ENCODE results near the gene MED14. TPM values are rescaled to one million over a fixed set of nuclear protein-coding genes. Genes with fewer than 3 reads are reported as not detected.

The MED14 gene
- 17.8 and 29.2 TPM in 2 replicates for total RNA-seq

GRCh38 chrX:40735325-40736169 is at the start of gene MED14:
Gene MED14, minus strand, starts transcription at chrX:40735542. Its CDS starts 130 bp downstream, at chrX:40735412.

GRCh38 chrX:40647307-40648197 is 87.8 kb downstream of the MED14 start, which contains the start of gene CXorf38:
Gene CXorf38, minus strand, starts transcription at chrX:40647561. Its CDS starts 41 bp downstream, at chrX:40647520.

GRCh38 chrX:40623139-40623536 is 112.2 kb downstream of the MED14 start, which contains the start of gene MPC1L:
Gene MPC1L, plus strand, starts transcription at chrX:40623428. Its CDS starts 138 bp downstream, at chrX:40623566.

Other genes starting within 250 kb of the MED14 start
- gene ATP6AP2, start 154.6 kb downstream of the MED14 start, total RNA-seq: 81.2 and 91.3 TPM in 2 replicates
- not detected in 2 replicates for gene MPC1L, start 112.1 kb downstream of the MED14 start, total RNA-seq
- gene CXorf38, start 88.0 kb downstream of the MED14 start, total RNA-seq: 12.3 and 15.3 TPM in 2 replicates

Data from airway epithelial cell (primary cell).